Measurements from ENCODE around the gene ALDH18A1. TPM values are rescaled to one million over a fixed set of nuclear protein-coding genes. Genes with fewer than 3 reads are reported as not detected.

ALDH18A1 gene
- total and polyA plus RNA-seq, 4 donors, result 10.0 to 35.0 (median 25.2) TPM

- TF ChIP-seq RAD21 (IDR thresholded peaks at IDR 0.05) (no peak), RXRA (IDR thresholded peaks at IDR 0.05) (no peak)
Measured at GRCh38 chr10:95588025-95588424, 68.5 kb downstream of the ALDH18A1 start (continued).

- 89% methylated on average over 2 of the region's 2 CpGs for WGBS
- Histone ChIP-seq H3K27ac (ENCODE audit: low read depth in 1 of 2, low read length in 2 of 2) (no peak overlapping the region), H3K27me3 (ENCODE audit: control insufficient read depth in 4 of 4, insufficient read depth in 4 of 4, low read length in 3 of 4) (no peaks in the 10 kb centered on the region)
Measured at GRCh38 chr10:95579835-95580535, 76.5 kb downstream of the ALDH18A1 start.

More at GRCh38 chr10:95579835-95580535, 76.5 kb downstream of the ALDH18A1 start:
- H3K4me3 ChIP-seq (ENCODE audit: low read depth in 1 of 3, low read length in 3 of 3), result no peak overlapping the region
- TF ChIP-seq FOXA2 (IDR thresholded peaks at IDR 0.05), result no peak
- TF ChIP-seq CTCF (IDR thresholded peaks at IDR 0.05; ENCODE audit: low read depth, low read length, missing input control), result no peak
- no peak for TF ChIP-seq YY1 (IDR thresholded peaks at IDR 0.05)
- TF ChIP-seq ATF3 (IDR thresholded peaks at IDR 0.05), result no peak
- TF ChIP-seq REST (IDR thresholded peaks at IDR 0.05), result no peak
- no peak for TF ChIP-seq RAD21 (IDR thresholded peaks at IDR 0.05)
- no peak for TF ChIP-seq HNF4A (conservative IDR thresholded peaks at IDR 0.05)
- TF ChIP-seq SP1 (IDR thresholded peaks at IDR 0.05), result no peak
- no peak for TF ChIP-seq NR2F2 (IDR thresholded peaks at IDR 0.05)
- TF ChIP-seq TAF1 (conservative IDR thresholded peaks at IDR 0.05), result no peak
- TF ChIP-seq FOXA1 (IDR thresholded peaks at IDR 0.05), result no peak
- no peak for TF ChIP-seq GABPA (IDR thresholded peaks at IDR 0.05 in 1 of 2, conservative IDR thresholded peaks at IDR 0.05 in 1 of 2)
- no peak for TF ChIP-seq RXRA (IDR thresholded peaks at IDR 0.05)
- no peaks in the 10 kb centered on the region for H3K9me3 ChIP-seq (ENCODE audit: control insufficient read depth in 4 of 4, low read length in 3 of 4)
- no peak overlapping the region for H3K9ac ChIP-seq (ENCODE audit: low read depth in 1 of 2, low read length in 2 of 2)
- DNase-seq (ENCODE audit: low spot score), result no peak
- no peaks in the 10 kb centered on the region for H3K4me1 ChIP-seq (ENCODE audit: control insufficient read depth in 4 of 4, insufficient read depth in 4 of 4, low read length in 3 of 4)
- no peaks in the 10 kb centered on the region for H3K36me3 ChIP-seq (ENCODE audit: control insufficient read depth in 4 of 4, insufficient read depth in 3 of 4, low read depth in 1 of 4, low read length in 3 of 4)

All from liver (tissue), 9 donors.